Bone marrow (tissue), 2 donors: ENCODE results near the gene ERCC8.

Source experiments
- DNase-seq, 2 donors: peaks; one replicate each; lab custom pipeline; 2025; lab: John Stamatoyannopoulos, UW

Gene ERCC8

GRCh38 chr5:60836131-60836530 lies 108.7 kb downstream of the ERCC8 start:
- DNase-seq: no peak

- no peak for DNase-seq
These were observed 109.3 kb downstream of the ERCC8 start for GRCh38 chr5:60835554-60835953.

GRCh38 chr5:60833520-60833919 lies 111.3 kb downstream of the ERCC8 start:
- no peak for DNase-seq

- no peak for DNase-seq
These were observed 114.2 kb downstream of the ERCC8 start for GRCh38 chr5:60830581-60831127.

- no peak for DNase-seq
These were observed 115.2 kb downstream of the ERCC8 start for GRCh38 chr5:60829490-60830266.

- no peak for DNase-seq
These were observed 117.7 kb downstream of the ERCC8 start for GRCh38 chr5:60827201-60827600.

GRCh38 chr5:60826653-60827052 lies 118.2 kb downstream of the ERCC8 start:
- no peak for DNase-seq
